H1 (cell line): ENCODE data around the gene DAB2IP. TPM values are rescaled to one million over a fixed set of nuclear protein-coding genes. Genes with fewer than 3 reads are reported as not detected.

Experiments used
- CTCF ChIA-PET: fragments of 300-600 bp; sonication (Branson Sonifier 250); formaldehyde crosslinking; loops from one replicate; lab custom pipeline; 2021; ENCODE audit not compliant: partially characterized antibody; lab: Charles Lee
- POLR2A ChIA-PET: fragments of 300-600 bp; sonication (Branson Sonifier 250); formaldehyde crosslinking; loops from one replicate; lab custom pipeline; 2021; ENCODE audit warnings: inconsistent platforms; ENCODE audit not compliant: partially characterized antibody; lab: Charles Lee
- DNase-seq, 2 experiments: peaks; one replicate each; pipeline versions ENCODE4 v3.0.0 to v3.0.0-alpha.2; 2010 to 2022; ENCODE audit warnings: low spot score in 2 of 2, low read depth in 1 of 2, mixed read lengths in 1 of 2
- FAIRE-seq: peaks from 2 replicates; lab custom pipeline; 2011; peaks lifted over from hg19 to GRCh38; lab: Jason Lieb, UNC
- H2AFZ ChIP-seq: 2 replicates; pipeline ENCODE4 v1.8.1; 2012; ENCODE audit warnings: low read length, inconsistent platforms
- H2AK5ac ChIP-seq: 2 replicates; pipeline ENCODE4 v1.6.1; 2013; ENCODE audit warnings: low read depth, low read length
- H2BK120ac ChIP-seq: replicated peaks from 2 replicates; pipeline ENCODE3; 2013; ENCODE audit warnings: low read depth, low read length, inconsistent platforms
- H2BK12ac ChIP-seq: 2 replicates; pipeline ENCODE4 v1.6.1; 2013; ENCODE audit warnings: low read depth, low read length
- H2BK15ac ChIP-seq: 2 replicates; pipeline ENCODE4 v1.6.1; 2013; ENCODE audit warnings: low read length
- H2BK20ac ChIP-seq: 2 replicates; pipeline ENCODE4 v1.6.1; 2013; ENCODE audit warnings: low read length
- H2BK5ac ChIP-seq: 2 replicates; pipeline ENCODE4 v1.6.1; 2013; ENCODE audit warnings: low read depth, low read length
- H3K14ac ChIP-seq: 2 replicates; pipeline ENCODE4 v1.6.1; 2013; ENCODE audit warnings: inconsistent platforms; ENCODE audit not compliant: insufficient read length
- H3K18ac ChIP-seq: 2 replicates; pipeline ENCODE4 v1.6.1; 2013; ENCODE audit warnings: low read length; ENCODE audit errors: extremely low read depth
- H3K23ac ChIP-seq: 2 replicates; pipeline ENCODE4 v1.6.1; 2013; ENCODE audit warnings: inconsistent platforms; ENCODE audit not compliant: insufficient read length
- H3K23me2 ChIP-seq: 2 replicates; pipeline ENCODE4 v1.6.1; 2013; ENCODE audit warnings: low read depth, low read length
- H3K27ac ChIP-seq: 2 replicates; pipeline ENCODE4 v1.6.1; 2011; ENCODE audit warnings: low read depth, low read length, inconsistent platforms
- H3K27me3 ChIP-seq, 4 experiments: replicated peaks in 1 of 4; 1 replicate in 1 of 4; 2 replicates in 3 of 4; pipeline versions ENCODE4 v1.6.1 to v1.8.1; 2011 to 2013; ENCODE audit warnings: low read length in 3 of 4, mild to moderate bottlenecking in 3 of 4, inconsistent platforms in 2 of 4, mixed read lengths in 2 of 4, moderate library complexity in 1 of 4; ENCODE audit not compliant: control insufficient read depth in 3 of 4, insufficient read depth in 3 of 4; ENCODE audit errors: extremely low read depth in 1 of 4
- H3K36me3 ChIP-seq, 4 experiments: 2 replicates each; pipeline versions ENCODE4 v1.6.1 to v1.8.1; 2011 to 2013; ENCODE audit warnings: mild to moderate bottlenecking in 4 of 4, low read length in 3 of 4, moderate library complexity in 2 of 4, control low read depth in 1 of 4, inconsistent platforms in 1 of 4; ENCODE audit not compliant: insufficient read depth in 4 of 4, control insufficient read depth in 2 of 4
- H3K4ac ChIP-seq: replicated peaks from 2 replicates; pipeline ENCODE3; 2013; ENCODE audit warnings: low read length, low read depth, mixed read lengths, inconsistent platforms; ENCODE audit not compliant: insufficient read length
- H3K4me1 ChIP-seq, 4 experiments: replicated peaks in 1 of 4; 1 replicate in 1 of 4; 2 replicates in 3 of 4; pipeline versions ENCODE4 v1.6.1 to v1.8.1; 2011 to 2013; ENCODE audit warnings: low read length in 3 of 4, inconsistent platforms in 2 of 4, mixed read lengths in 1 of 4; ENCODE audit not compliant: insufficient read depth in 4 of 4, control insufficient read depth in 3 of 4
- H3K4me2 ChIP-seq, 2 experiments: 2 replicates each; pipeline versions ENCODE4 v1.6.1 to v1.8.1; 2011 to 2013; ENCODE audit warnings: low read depth in 2 of 2, low read length in 2 of 2, control low read depth in 1 of 2, inconsistent platforms in 1 of 2, mild to moderate bottlenecking in 1 of 2; ENCODE audit not compliant: insufficient read depth in 1 of 2
- H3K4me3 ChIP-seq, 4 experiments: fragments of 200-600, 300-600 bp in 1 of 4; sonication (generic), shearing (Covaris generic), sonication (Bioruptor Twin) in 1 of 4; 2 replicates each; pipeline versions ENCODE4 v1.5.1 to v1.8.1; 2011 to 2016; ENCODE audit warnings: low read length in 4 of 4, low read depth in 3 of 4, control low read depth in 2 of 4, inconsistent platforms in 2 of 4, mild to moderate bottlenecking in 2 of 4, mixed read lengths in 1 of 4, moderate library complexity in 1 of 4; ENCODE audit not compliant: insufficient read depth in 2 of 4; ENCODE audit errors: extremely low read depth in 1 of 4
- H3K56ac ChIP-seq: replicated peaks from 2 replicates; pipeline ENCODE3; 2013; ENCODE audit warnings: low read depth, mild to moderate bottlenecking, mixed read lengths, low read length, inconsistent platforms; ENCODE audit not compliant: insufficient read length
- H3K79me1 ChIP-seq: 2 replicates; pipeline ENCODE4 v1.6.1; 2013; ENCODE audit warnings: low read depth, low read length, control low read depth
- H3K79me2 ChIP-seq, 2 experiments: 2 replicates each; pipeline versions ENCODE4 v1.6.1 to v1.8.1; 2012 to 2013; ENCODE audit warnings: low read length in 2 of 2, mild to moderate bottlenecking in 2 of 2, inconsistent platforms in 1 of 2; ENCODE audit not compliant: insufficient read depth in 2 of 2, control insufficient read depth in 1 of 2
- H3K9ac ChIP-seq, 4 experiments: replicated peaks in 1 of 4; 1 replicate in 1 of 4; 2 replicates in 3 of 4; pipeline versions ENCODE4 v1.6.1 to v1.8.1; 2011 to 2013; ENCODE audit warnings: low read depth in 3 of 4, low read length in 3 of 4, control low read depth in 2 of 4, mild to moderate bottlenecking in 2 of 4, moderate library complexity in 2 of 4, inconsistent platforms in 1 of 4; ENCODE audit errors: extremely low read depth in 1 of 4
- H3K9me3 ChIP-seq, 2 experiments: 2 replicates each; pipeline versions ENCODE4 v1.6.1 to v1.8.1; 2012 to 2013; ENCODE audit warnings: mild to moderate bottlenecking in 2 of 2, moderate library complexity in 2 of 2, control low read depth in 1 of 2, inconsistent platforms in 1 of 2, low read depth in 1 of 2, low read length in 1 of 2, mixed read lengths in 1 of 2; ENCODE audit not compliant: insufficient read depth in 2 of 2
- H4K20me1 ChIP-seq, 2 experiments: replicated peaks in 1 of 2; 2 replicates each; pipeline versions ENCODE3 to v1.8.1; 2011 to 2013; ENCODE audit warnings: inconsistent platforms in 2 of 2, low read length in 2 of 2, mild to moderate bottlenecking in 1 of 2; ENCODE audit not compliant: insufficient read depth in 2 of 2, control insufficient read depth in 1 of 2
- H4K5ac ChIP-seq: 2 replicates; pipeline ENCODE4 v1.6.1; 2013; ENCODE audit warnings: low read length, low read depth, mixed read lengths, inconsistent platforms; ENCODE audit not compliant: insufficient read length
- H4K8ac ChIP-seq: 2 replicates; pipeline ENCODE4 v1.8.0; 2013; ENCODE audit warnings: mild to moderate bottlenecking, moderate library complexity, low read length, inconsistent platforms; ENCODE audit not compliant: insufficient read depth; ENCODE audit errors: extremely low read depth
- H4K91ac ChIP-seq: replicated peaks from 2 replicates; pipeline ENCODE3; 2013; ENCODE audit warnings: low read length, mixed read lengths, inconsistent platforms; ENCODE audit not compliant: insufficient read length
- EZH2 ChIP-seq: fragments of 200-600 bp; sonication (generic); IDR thresholded peaks from 2 replicates; pipeline ENCODE4 v1.7.1; 2012; ENCODE audit warnings: low read depth, mild to moderate bottlenecking, moderate library complexity, low read length, inconsistent platforms; ENCODE audit not compliant: severe bottlenecking
- TAF1 ChIP-seq: IDR thresholded peaks from 2 replicates; pipeline ENCODE4 v1.6.1; 2011; ENCODE audit warnings: mild to moderate bottlenecking, low read depth, low read length
- WGBS, 2 experiments: shearing (Covaris generic) in 1 of 2; methylation state at CpG; one replicate each; pipeline versions ENCODE4 v1.1.6 to v1.1.7; 2013 to 2015; ENCODE audit warnings: low lambda C conversion rate in 2 of 2, mixed read lengths in 2 of 2, inconsistent platforms in 1 of 2, low coverage in 1 of 2, missing lambda C conversion rate in 1 of 2; ENCODE audit not compliant: insufficient replicate concordance in 2 of 2, insufficient coverage in 1 of 2, insufficient read length in 1 of 2; ENCODE audit errors: extremely low coverage in 1 of 2, missing lambda C conversion rate in 1 of 2; 5-methylcytosine and 5-hydroxymethylcytosine counted together
- polyA plus RNA-seq, 7 experiments: library from polyadenylated mRNA; depleted of rRNA in 3 of 7; stranded (reverse) in 5 of 7; unstranded in 2 of 7; fragments of >200 nt in 5 of 7; fragments of 200-250 nt in 2 of 7; gene quantifications; 1 replicate in 5 of 7; 2 replicates in 1 of 7; 4 replicates in 1 of 7; pipeline versions ENCODE4 v1.2.1 to v1.2.3, GENCODE V29; 2011 to 2013; ENCODE audit warnings: missing spikeins in 2 of 7, mixed read lengths in 2 of 7
- total RNA-seq: library from RNA; stranded (reverse); fragmentation: NEBNext Ultra II Directional; extraction: Animal tissue kit (Norgen Biotek cat#: 25700); gene quantifications from 2 replicates; pipeline ENCODE4 v1.2.1, GENCODE V29; 2021
- TF ChIP-seq, protein P1 (sequence below): IDR thresholded peaks from 2 replicates; pipeline ENCODE4 v1.6.1; 2012; ENCODE audit warnings: inconsistent platforms

Gene DAB2IP
- total and polyA plus RNA-seq, 2 of the 8 experiments (the other 6 are each of a cell fraction or from before 2014, with no cell fraction given) = 19.7 to 39.5 TPM

DNA sequence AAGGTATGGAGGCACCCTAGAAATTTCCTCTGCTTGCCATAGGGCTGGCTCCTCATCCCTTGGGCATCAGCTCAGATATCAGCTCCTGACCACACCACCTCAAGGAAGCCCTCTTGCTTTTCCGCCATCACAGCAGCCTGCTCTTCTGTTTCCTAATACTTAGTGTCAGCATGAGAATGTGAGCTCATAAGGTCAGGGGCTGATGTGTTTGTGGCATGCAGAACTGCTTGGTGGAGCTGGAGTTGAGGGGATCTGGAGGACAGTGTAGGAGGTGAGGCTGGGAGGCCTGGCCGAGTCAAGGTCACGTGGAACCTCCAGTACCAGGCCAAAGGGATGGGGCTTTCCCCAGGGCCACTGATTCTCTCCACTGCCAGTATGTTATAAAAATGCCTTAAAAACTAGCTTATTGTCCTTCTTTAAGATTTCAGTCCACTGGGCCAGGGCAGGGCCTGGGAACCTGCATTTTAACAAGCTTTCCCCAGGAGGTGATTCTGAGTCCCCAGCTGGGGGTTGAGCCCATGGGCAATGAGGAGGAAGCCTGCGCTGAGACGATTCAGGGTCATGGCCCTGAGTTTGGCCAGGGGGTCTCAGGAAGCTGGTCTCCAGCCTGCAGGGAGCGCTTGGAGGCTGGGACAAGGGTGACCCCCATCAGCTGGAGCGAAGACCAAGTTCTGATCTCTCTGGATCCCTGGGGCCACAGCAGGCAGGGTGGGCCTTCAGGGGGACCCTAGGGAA lies 28.6 kb downstream of the DAB2IP start:
- Histone ChIP-seq H3K9ac (no peak overlapping the region), H3K27me3 (no peaks in the 10 kb centered on the region), H3K56ac (no peak overlapping the region), H2BK120ac (no peak overlapping the region), H3K36me3 (peaks cover 0 to 4% (median 2%) of the 10 kb centered on the region in 4 experiments; a peak in 4 of 8 replicates), H2AK5ac (no peak overlapping the region), H2AFZ (no peak overlapping the region), H2BK12ac (no peak overlapping the region), H3K4ac (no peak overlapping the region), H4K91ac (no peak overlapping the region), H2BK15ac (no peak overlapping the region), H4K5ac (no peak overlapping the region), H2BK5ac (no peak overlapping the region; the same call in 1 of the 2 replicates), H3K23ac (no peak overlapping the region), H3K23me2 (no peaks in the 10 kb centered on the region), H4K20me1 (peaks cover 7 to 19% of the 10 kb centered on the region in 2 experiments), H3K27ac (no peak overlapping the region), H3K4me2 (no peak overlapping the region), H3K4me3 (no peak overlapping the region), H3K18ac (no peak overlapping the region), H2BK20ac (no peak overlapping the region), H3K79me2 (peaks cover 0 to 8% of the 10 kb centered on the region in 2 experiments; a peak in 1 of 4 replicates), H4K8ac (no peak overlapping the region), H3K9me3 (no peaks in the 10 kb centered on the region), H3K79me1 (peaks cover 3% of the 10 kb centered on the region; the same call in 1 of the 2 replicates), H3K14ac (no peak overlapping the region), H3K4me1 (peaks cover 0 to 6% (median 4%) of the 10 kb centered on the region in 4 experiments; a peak in 4 of 7 replicates)
- FAIRE-seq (no peak), DNase-seq (no peak)
- ChIA-PET POLR2A (interaction anchor here (0.9 to 1.2 kb wide), 2 partner anchors 9 to 20 kb away, joined by 3 to 4 read pairs; no protein-coding TSS in a partner anchor), CTCF (interaction anchor here (0.7 to 34.8 kb wide), 19 partner anchors 12 to 303 kb away, joined by 3 to 670 read pairs (median 4); no protein-coding TSS in a partner anchor)
- TF ChIP-seq TAF1 = no peak
- TF ChIP-seq, protein P1, sequence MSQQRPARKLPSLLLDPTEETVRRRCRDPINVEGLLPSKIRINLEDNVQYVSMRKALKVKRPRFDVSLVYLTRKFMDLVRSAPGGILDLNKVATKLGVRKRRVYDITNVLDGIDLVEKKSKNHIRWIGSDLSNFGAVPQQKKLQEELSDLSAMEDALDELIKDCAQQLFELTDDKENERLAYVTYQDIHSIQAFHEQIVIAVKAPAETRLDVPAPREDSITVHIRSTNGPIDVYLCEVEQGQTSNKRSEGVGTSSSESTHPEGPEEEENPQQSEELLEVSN = no peak
- TF ChIP-seq EZH2 = no peak
- 89% methylated on average over 7 of the region's 7 CpGs; no CpG with 5 or more reads in 1 of the 2 experiments for WGBS, 2 experiments
